HCT116 (cell line): ENCODE data around the gene IRAK2. TPM values are rescaled to one million over a fixed set of nuclear protein-coding genes. Genes with fewer than 3 reads are reported as not detected.
"Not testable (repeated sequence)": the region's sequence is repeated elsewhere in the genome, so short reads cannot be mapped to it uniquely, and the experiment has no call there.

Experiments
- ATAC-seq: fragments of 200-7000 bp; cut with Tn5 transposase; 2 replicates; pipeline ENCODE4 v1.9.1; 2020; ENCODE audit warnings: mild to moderate bottlenecking, moderate library complexity
- BruUV-seq: library from RNA; stranded (reverse); fragments of 400-500 nt; replicated peaks from 2 replicates; lab custom pipeline; 2021; lab: Mats Ljungman, UMichigan
- CTCF ChIA-PET: fragments of 300-600 bp; sonication (Branson Sonifier 250); formaldehyde crosslinking; loops from one replicate; lab custom pipeline; 2021; ENCODE audit warnings: antibody characterized with exemption; lab: Charles Lee
- POLR2A ChIA-PET: fragments of 300-600, 350-600 bp; sonication (Branson Sonifier 250); formaldehyde crosslinking; loops from one replicate; lab custom pipeline; 2021; ENCODE audit warnings: antibody characterized with exemption; lab: Charles Lee
- RAD21 ChIA-PET, 2 experiments: fragments of 300-600 bp; sonication (Branson Sonifier 250); formaldehyde crosslinking; loops; one replicate each; lab custom pipeline; 2023; ENCODE audit warnings: low total read pairs in 2 of 2; ENCODE audit not compliant: uncharacterized antibody in 2 of 2, unreplicated experiment in 2 of 2, low non-redundant PET in 1 of 2; lab: Charles Lee
- DNase-seq: peaks from one replicate; pipeline ENCODE4 v3.0.0-alpha.2; 2010; ENCODE audit warnings: low read depth, low spot score
- H2AFZ ChIP-seq: fragments of 200-600 bp; shearing (Covaris generic), sonication (generic); 2 replicates; pipeline ENCODE4 v1.6.1; 2017; ENCODE audit warnings: low read depth, mixed run types, mixed read lengths, antibody characterized with exemption, low read length; ENCODE audit not compliant: poor library complexity, severe bottlenecking
- H3K27ac ChIP-seq: 2 replicates; pipeline ENCODE4 v1.5.1; 2012; ENCODE audit warnings: low read depth, low read length
- H3K27me3 ChIP-seq: fragments of 200-600 bp; sonication (generic); 2 replicates; pipeline ENCODE4 v1.6.1; 2016; ENCODE audit warnings: mixed run types, low read length, mixed read lengths; ENCODE audit not compliant: insufficient read depth
- H3K36me3 ChIP-seq, 2 experiments: fragments of 200-500 bp in 1 of 2; fragments of 200-600 bp in 1 of 2; sonication (Bioruptor generic) in 1 of 2; sonication (generic) in 1 of 2; 2 replicates each; pipeline versions ENCODE4 v1.5.1 to v1.6.1; 2014 to 2016; ENCODE audit warnings: low read length in 2 of 2, inconsistent platforms in 1 of 2, mixed read lengths in 1 of 2, mixed run types in 1 of 2; ENCODE audit not compliant: insufficient read depth in 2 of 2, control insufficient read depth in 1 of 2
- H3K4me1 ChIP-seq, 2 experiments: fragments of 200-600 bp in 1 of 2; sonication (generic) in 1 of 2; 2 replicates each; pipeline versions ENCODE4 v1.5.1 to v1.6.1; 2012 to 2017; ENCODE audit warnings: low read length in 2 of 2, inconsistent platforms in 1 of 2, mild to moderate bottlenecking in 1 of 2, mixed read lengths in 1 of 2, mixed run types in 1 of 2, moderate library complexity in 1 of 2; ENCODE audit not compliant: insufficient read depth in 2 of 2, control insufficient read depth in 1 of 2
- H3K4me2 ChIP-seq: fragments of 200-600 bp; sonication (generic); 2 replicates; pipeline ENCODE4 v1.6.1; 2017; ENCODE audit warnings: mixed run types, low read length, mixed read lengths
- H3K4me3 ChIP-seq, 2 experiments: fragments of 200-600 bp in 1 of 2; sonication (generic) in 1 of 2; replicated peaks in 1 of 2; 2 replicates each; pipeline ENCODE4 v1.5.1; 2011 to 2016; ENCODE audit warnings: low read length in 2 of 2, control low read depth in 1 of 2, low read depth in 1 of 2, mild to moderate bottlenecking in 1 of 2, mixed read lengths in 1 of 2, mixed run types in 1 of 2
- H3K79me2 ChIP-seq: fragments of 200-600 bp; sonication (generic); 2 replicates; pipeline ENCODE4 v1.6.1; 2017; ENCODE audit warnings: mild to moderate bottlenecking, mixed run types, low read length, moderate library complexity, mixed read lengths; ENCODE audit not compliant: insufficient read depth
- H3K9ac ChIP-seq: fragments of 200-600 bp; sonication (generic); 2 replicates; pipeline ENCODE4 v1.6.1; 2016; ENCODE audit warnings: low read length, mixed read lengths
- H3K9me2 ChIP-seq: fragments of 200-600 bp; sonication (generic), shearing (Covaris generic); 2 replicates; pipeline ENCODE4 v1.6.1; 2017; ENCODE audit warnings: mixed run types, mild to moderate bottlenecking, moderate library complexity; ENCODE audit not compliant: insufficient read depth
- H3K9me3 ChIP-seq, 2 experiments: fragments of 200-500 bp in 1 of 2; fragments of 200-600 bp in 1 of 2; sonication (Bioruptor generic) in 1 of 2; sonication (generic) in 1 of 2; 2 replicates each; pipeline ENCODE4 v1.6.1; 2014 to 2017; ENCODE audit warnings: low read length in 2 of 2, mixed read lengths in 2 of 2, inconsistent platforms in 1 of 2, low read depth in 1 of 2, mild to moderate bottlenecking in 1 of 2, mixed run types in 1 of 2, moderate library complexity in 1 of 2; ENCODE audit not compliant: control insufficient read depth in 1 of 2, insufficient read depth in 1 of 2
- H4K20me1 ChIP-seq: fragments of 200-600 bp; sonication (generic), shearing (Covaris generic); 2 replicates; pipeline ENCODE4 v1.6.1; 2017; ENCODE audit warnings: mixed run types, mild to moderate bottlenecking, moderate library complexity; ENCODE audit not compliant: insufficient read depth
- CBX3 ChIP-seq: IDR thresholded peaks from 2 replicates; pipeline ENCODE4 v1.6.1; 2012; ENCODE audit warnings: low read depth
- CEBPB ChIP-seq: IDR thresholded peaks from 2 replicates; pipeline ENCODE4 v1.6.1; 2012; ENCODE audit warnings: low read depth
- POLR2AphosphoS5 ChIP-seq: IDR thresholded peaks from 2 replicates; pipeline ENCODE4 v1.6.1; 2011; ENCODE audit warnings: mild to moderate bottlenecking, low read depth, low read length, moderate library complexity
- RAD21 ChIP-seq: IDR thresholded peaks from 2 replicates; pipeline ENCODE4 v1.6.1; 2012; ENCODE audit warnings: low read depth, mild to moderate bottlenecking
- SRF ChIP-seq: IDR thresholded peaks from 2 replicates; pipeline ENCODE4 v1.6.1; 2012; ENCODE audit warnings: low read depth
- YY1 ChIP-seq: IDR thresholded peaks from 2 replicates; pipeline ENCODE4 v1.6.1; 2011; ENCODE audit warnings: low read length, low read depth, moderate library complexity, mild to moderate bottlenecking; ENCODE audit not compliant: insufficient replicate concordance; ENCODE audit errors: extremely low read depth
- intact Hi-C: fragments of 100-400 bp; cut with micrococcal nuclease; formaldehyde crosslinking; loops from 2 replicates; pipeline ENCODE4 v1.10.0; 2022
- total RNA-seq: library from RNA; stranded (reverse); gene quantifications from one replicate; pipeline ENCODE4 v1.2.1, GENCODE V29; 2021; ENCODE audit not compliant: unreplicated experiment
- TF ChIP-seq, protein P1 (sequence below): IDR thresholded peaks from 2 replicates; pipeline ENCODE4 v1.6.1; 2012
- TF ChIP-seq, protein P2 (sequence below), 3 experiments: fragments of 200-600 bp in 1 of 3; sonication (generic) in 1 of 3; IDR thresholded peaks in 2 of 3; conservative IDR thresholded peaks in 1 of 3; 2 replicates each; pipeline ENCODE4 v1.5.1; 2012 to 2017; ENCODE audit warnings: low read depth in 2 of 3, low read length in 2 of 3, antibody characterized with exemption in 1 of 3, borderline replicate concordance in 1 of 3, control low read depth in 1 of 3, mild to moderate bottlenecking in 1 of 3, mixed read lengths in 1 of 3, mixed run types in 1 of 3, moderate library complexity in 1 of 3; ENCODE audit not compliant: insufficient read depth in 1 of 3

IRAK2 gene
- total RNA-seq, 1 experiment from 2014 or later: 3.6 TPM

DNA sequence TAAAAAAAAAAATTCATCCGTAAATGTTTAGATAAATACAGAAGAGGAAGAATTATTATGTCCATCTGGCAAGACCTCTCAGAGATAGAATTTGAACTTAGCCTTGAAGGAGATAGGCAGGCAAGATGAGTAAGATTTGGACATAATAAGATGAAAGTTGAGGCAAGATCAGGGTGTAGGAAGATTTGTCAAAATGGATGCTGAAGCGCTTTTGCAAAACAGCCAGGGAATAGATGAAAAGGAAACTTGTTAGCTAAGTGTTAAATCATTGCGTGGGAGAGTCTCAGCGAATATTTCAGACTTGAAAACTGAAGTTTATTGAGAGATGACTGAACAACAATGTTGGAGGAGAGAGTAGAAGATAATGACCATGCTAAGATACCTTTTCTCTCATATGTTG, 42.0 kb upstream of the IRAK2 start (continued):
- TF ChIP-seq, protein P1, sequence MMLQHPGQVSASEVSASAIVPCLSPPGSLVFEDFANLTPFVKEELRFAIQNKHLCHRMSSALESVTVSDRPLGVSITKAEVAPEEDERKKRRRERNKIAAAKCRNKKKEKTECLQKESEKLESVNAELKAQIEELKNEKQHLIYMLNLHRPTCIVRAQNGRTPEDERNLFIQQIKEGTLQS: no peak
- TF ChIP-seq RAD21 (no peak), YY1 (no peak)

DNA sequence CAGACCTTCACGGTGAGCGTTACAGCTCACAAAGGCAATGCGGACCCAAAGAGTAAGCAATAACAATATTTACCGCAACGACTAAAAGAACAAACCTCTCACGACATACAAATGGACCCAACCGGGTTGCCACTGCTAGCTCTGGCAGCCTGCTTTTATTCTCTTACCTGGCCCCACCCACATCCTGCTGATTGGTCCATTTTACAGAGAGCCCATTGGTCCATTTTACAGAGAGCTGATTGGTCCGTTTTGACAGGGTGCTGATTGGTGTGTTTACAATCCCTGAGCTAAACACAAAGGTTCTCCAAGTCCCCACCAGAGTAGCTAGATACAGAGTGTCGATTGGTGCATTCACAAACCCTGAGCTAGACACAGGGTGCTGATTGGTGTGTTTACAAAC, 28.8 kb upstream of the IRAK2 start:
- H4K20me1 ChIP-seq, H3K4me3 ChIP-seq, H3K9me2 ChIP-seq, H3K27ac ChIP-seq, H3K27me3 ChIP-seq, H3K9me3 ChIP-seq, H3K9ac ChIP-seq, RAD21 ChIA-PET, H2AFZ ChIP-seq, H3K4me2 ChIP-seq, POLR2A ChIA-PET, H3K4me1 ChIP-seq, intact Hi-C loops, BruUV-seq, H3K79me2 ChIP-seq, CTCF ChIA-PET, DNase-seq, H3K36me3 ChIP-seq, ATAC-seq: not testable (repeated sequence)

- H2AFZ ChIP-seq: no peak overlapping the region
- ChIA-PET POLR2A (no interaction called here), RAD21 (no interaction called here), CTCF (no interaction called here)
- H3K4me3 ChIP-seq: no peak overlapping the region
- no TSS peak for BruUV-seq
- no peak for ATAC-seq
- H3K4me1 ChIP-seq: peaks cover 4 to 7% of the 10 kb centered on the region in 2 experiments; a peak in 3 of 4 replicates
- H3K36me3 ChIP-seq: no peaks in the 10 kb centered on the region
- H3K9me2 ChIP-seq: no peaks in the 10 kb centered on the region
- no peak overlapping the region for H3K4me2 ChIP-seq
- intact Hi-C loops: no loop called here
- H3K27me3 ChIP-seq: no peaks in the 10 kb centered on the region
- H3K27ac ChIP-seq: no peak overlapping the region
- no peaks in the 10 kb centered on the region for H3K79me2 ChIP-seq
- no peaks in the 10 kb centered on the region for H4K20me1 ChIP-seq
- H3K9ac ChIP-seq: no peak overlapping the region
- H3K9me3 ChIP-seq: no peaks in the 10 kb centered on the region
- no peak for DNase-seq
- TF ChIP-seq, protein P2, sequence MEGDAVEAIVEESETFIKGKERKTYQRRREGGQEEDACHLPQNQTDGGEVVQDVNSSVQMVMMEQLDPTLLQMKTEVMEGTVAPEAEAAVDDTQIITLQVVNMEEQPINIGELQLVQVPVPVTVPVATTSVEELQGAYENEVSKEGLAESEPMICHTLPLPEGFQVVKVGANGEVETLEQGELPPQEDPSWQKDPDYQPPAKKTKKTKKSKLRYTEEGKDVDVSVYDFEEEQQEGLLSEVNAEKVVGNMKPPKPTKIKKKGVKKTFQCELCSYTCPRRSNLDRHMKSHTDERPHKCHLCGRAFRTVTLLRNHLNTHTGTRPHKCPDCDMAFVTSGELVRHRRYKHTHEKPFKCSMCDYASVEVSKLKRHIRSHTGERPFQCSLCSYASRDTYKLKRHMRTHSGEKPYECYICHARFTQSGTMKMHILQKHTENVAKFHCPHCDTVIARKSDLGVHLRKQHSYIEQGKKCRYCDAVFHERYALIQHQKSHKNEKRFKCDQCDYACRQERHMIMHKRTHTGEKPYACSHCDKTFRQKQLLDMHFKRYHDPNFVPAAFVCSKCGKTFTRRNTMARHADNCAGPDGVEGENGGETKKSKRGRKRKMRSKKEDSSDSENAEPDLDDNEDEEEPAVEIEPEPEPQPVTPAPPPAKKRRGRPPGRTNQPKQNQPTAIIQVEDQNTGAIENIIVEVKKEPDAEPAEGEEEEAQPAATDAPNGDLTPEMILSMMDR (IDR thresholded peaks at IDR 0.05 in 2 of 3, conservative IDR thresholded peaks at IDR 0.05 in 1 of 3; ENCODE audit: borderline replicate concordance in 1 of 3, insufficient read depth in 1 of 3, low read depth in 2 of 3, low read length in 2 of 3): no peak
- no peak for TF ChIP-seq YY1
- no peak for TF ChIP-seq POLR2AphosphoS5
- TF ChIP-seq CEBPB: no peak
- no peak for TF ChIP-seq SRF
- no peak for TF ChIP-seq CBX3
Measured at GRCh38 chr3:10136426-10137005, 28.2 kb upstream of the IRAK2 start.
